Upper lobe of right lung (tissue), 1 donor: Measurements from ENCODE around the gene PLSCR2. TPM values are rescaled to one million over a fixed set of nuclear protein-coding genes. Genes with fewer than 3 reads are reported as not detected.

ENCODE experiments used
- ATAC-seq: fragments of 200-7000 bp; cut with Tn5 transposase; one replicate; pipeline ENCODE4 v1.9.1; 2020; ENCODE audit warnings: mild to moderate bottlenecking, moderate library complexity
- DNase-seq: peaks from one replicate; pipeline ENCODE4 v3.0.0-alpha.2; 2020
- H3K27ac ChIP-seq: fragments of 200-600 bp; one replicate; pipeline ENCODE4 v1.8.0; 2022
- H3K27me3 ChIP-seq: fragments of 200-600 bp; one replicate; pipeline ENCODE4 v1.8.0; 2022; ENCODE audit warnings: mild to moderate bottlenecking
- H3K36me3 ChIP-seq: fragments of 200-600 bp; one replicate; pipeline ENCODE4 v1.8.0; 2022
- H3K4me1 ChIP-seq: fragments of 200-600 bp; one replicate; pipeline ENCODE4 v1.8.0; 2022
- H3K4me3 ChIP-seq: fragments of 200-600 bp; one replicate; pipeline ENCODE4 v1.8.0; 2022; ENCODE audit warnings: mild to moderate bottlenecking
- H3K9me3 ChIP-seq: fragments of 200-600 bp; one replicate; pipeline ENCODE4 v1.8.0; 2022
- intact Hi-C: fragments of 100-400 bp; cut with DNase I; formaldehyde crosslinking; loops from one replicate; pipeline ENCODE4 v1.11.0; 2022
- total RNA-seq: library from RNA; stranded (reverse); fragmentation: NEBNext Ultra II Directional; extraction: Animal tissue kit (Norgen Biotek cat#: 25700); gene quantifications from one replicate; pipeline ENCODE4 v1.2.1, GENCODE V29; 2021
- TF ChIP-seq, protein P1 (sequence below): fragments of 200-600 bp; IDR thresholded peaks from one replicate; pipeline ENCODE4 v1.8.0; 2022; ENCODE audit warnings: antibody characterized with exemption
- donor health status: DM: no; HTN: yes; CAD: no; lungs with severe emphysema.

Gene PLSCR2
- total RNA-seq, 1 donor from 2014 or later = not detected

DNA sequence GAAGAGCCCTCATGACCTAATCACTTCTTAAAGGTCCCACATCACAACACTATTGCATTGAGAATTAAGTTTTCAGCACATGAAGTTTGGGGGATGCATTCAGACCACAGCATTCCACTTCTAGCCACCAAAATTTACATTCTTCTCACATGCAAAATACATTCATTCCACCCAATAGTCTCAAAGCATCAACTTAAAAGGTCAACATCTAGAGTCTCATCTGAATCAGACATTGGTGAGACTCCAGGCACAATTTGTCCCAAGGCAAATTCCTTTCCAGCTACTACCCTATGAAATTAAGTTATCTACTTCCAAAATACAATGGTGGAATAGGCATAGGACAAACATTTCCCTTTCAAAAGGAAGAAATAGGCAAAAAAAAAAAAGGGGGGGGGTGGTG lies 64.9 kb downstream of the PLSCR2 start:
- ATAC-seq = no peak
- H3K27ac ChIP-seq = no peak overlapping the region
- DNase-seq = no peak
- no peaks in the 10 kb centered on the region for H3K27me3 ChIP-seq
- no peak overlapping the region for H3K4me3 ChIP-seq
- TF ChIP-seq, protein P1, sequence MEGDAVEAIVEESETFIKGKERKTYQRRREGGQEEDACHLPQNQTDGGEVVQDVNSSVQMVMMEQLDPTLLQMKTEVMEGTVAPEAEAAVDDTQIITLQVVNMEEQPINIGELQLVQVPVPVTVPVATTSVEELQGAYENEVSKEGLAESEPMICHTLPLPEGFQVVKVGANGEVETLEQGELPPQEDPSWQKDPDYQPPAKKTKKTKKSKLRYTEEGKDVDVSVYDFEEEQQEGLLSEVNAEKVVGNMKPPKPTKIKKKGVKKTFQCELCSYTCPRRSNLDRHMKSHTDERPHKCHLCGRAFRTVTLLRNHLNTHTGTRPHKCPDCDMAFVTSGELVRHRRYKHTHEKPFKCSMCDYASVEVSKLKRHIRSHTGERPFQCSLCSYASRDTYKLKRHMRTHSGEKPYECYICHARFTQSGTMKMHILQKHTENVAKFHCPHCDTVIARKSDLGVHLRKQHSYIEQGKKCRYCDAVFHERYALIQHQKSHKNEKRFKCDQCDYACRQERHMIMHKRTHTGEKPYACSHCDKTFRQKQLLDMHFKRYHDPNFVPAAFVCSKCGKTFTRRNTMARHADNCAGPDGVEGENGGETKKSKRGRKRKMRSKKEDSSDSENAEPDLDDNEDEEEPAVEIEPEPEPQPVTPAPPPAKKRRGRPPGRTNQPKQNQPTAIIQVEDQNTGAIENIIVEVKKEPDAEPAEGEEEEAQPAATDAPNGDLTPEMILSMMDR = no peak
- H3K36me3 ChIP-seq = no peaks in the 10 kb centered on the region
- intact Hi-C loops = no loop called here
- no peaks in the 10 kb centered on the region for H3K4me1 ChIP-seq
- no peaks in the 10 kb centered on the region for H3K9me3 ChIP-seq

DNA sequence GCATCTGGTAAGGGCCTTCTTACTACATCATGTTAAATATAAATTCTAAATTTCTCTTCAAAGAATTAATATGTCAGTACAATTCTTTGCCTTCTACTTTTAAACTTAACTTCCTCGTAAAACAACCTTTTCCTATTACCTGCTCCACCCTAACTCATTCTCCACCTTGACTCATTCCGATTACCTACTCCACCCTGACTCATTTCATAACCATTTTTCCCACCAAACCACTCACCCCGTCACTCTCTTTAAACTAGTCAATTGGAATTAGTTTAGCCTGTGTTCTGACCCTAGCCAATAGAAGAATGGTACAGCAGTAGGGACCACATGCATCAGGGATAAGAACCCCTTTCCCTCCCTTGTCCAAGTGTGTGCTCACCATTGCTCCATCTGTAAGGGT lies 65.6 kb downstream of the PLSCR2 start:
- Histone ChIP-seq H3K4me3 (no peak overlapping the region), H3K4me1 (no peaks in the 10 kb centered on the region), H3K36me3 (no peaks in the 10 kb centered on the region), H3K27me3 (no peaks in the 10 kb centered on the region), H3K27ac (no peak overlapping the region), H3K9me3 (no peaks in the 10 kb centered on the region)
- DNase-seq = no peak
- intact Hi-C loops = no loop called here
- TF ChIP-seq, protein P1 = no peak
- no peak for ATAC-seq

DNA sequence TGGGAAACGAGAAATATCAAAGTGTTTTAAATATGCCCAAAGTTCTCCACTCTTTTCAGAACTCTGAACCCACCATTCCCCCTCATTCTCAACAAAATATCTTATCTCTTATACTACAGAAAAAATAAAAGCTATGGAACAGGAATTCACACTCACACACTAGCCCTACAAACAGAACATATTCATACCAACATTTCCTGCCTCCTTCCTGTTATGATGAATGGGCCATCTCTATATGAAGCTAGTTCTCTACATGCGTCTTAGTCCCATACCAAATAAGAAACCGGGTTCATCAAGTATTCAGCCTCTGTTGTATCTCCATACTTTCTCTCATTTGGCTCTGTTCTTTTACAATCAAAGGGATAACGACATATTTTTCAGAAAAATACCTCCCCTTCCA lies 72.6 kb downstream of the PLSCR2 start:
- Histone ChIP-seq H3K4me1 (no peaks in the 10 kb centered on the region), H3K36me3 (no peaks in the 10 kb centered on the region), H3K4me3 (no peak overlapping the region), H3K27me3 (no peaks in the 10 kb centered on the region), H3K27ac (no peak overlapping the region), H3K9me3 (no peaks in the 10 kb centered on the region)
- TF ChIP-seq, protein P1 = no peak
- no peak for DNase-seq
- ATAC-seq = no peak
- intact Hi-C loops = no loop called here

DNA sequence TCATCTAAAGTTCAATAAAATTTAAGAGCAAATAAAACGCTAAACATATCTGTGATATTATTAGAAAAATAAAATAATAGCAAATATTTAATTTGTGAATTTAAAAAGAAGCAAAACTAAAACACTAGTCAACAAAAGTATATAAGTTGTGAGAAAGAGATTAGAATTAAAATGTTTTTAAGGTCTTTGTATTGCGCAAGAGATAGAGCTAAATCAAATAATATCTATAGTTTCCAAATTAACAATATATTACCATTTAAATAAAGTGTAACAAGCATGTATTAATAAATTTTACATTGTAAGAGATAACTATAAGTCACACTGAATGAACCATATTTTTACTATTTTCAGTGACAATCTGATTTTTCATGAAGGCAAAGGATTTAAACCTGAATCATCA lies 74.2 kb downstream of the PLSCR2 start:
- intact Hi-C loops = no loop called here

DNA sequence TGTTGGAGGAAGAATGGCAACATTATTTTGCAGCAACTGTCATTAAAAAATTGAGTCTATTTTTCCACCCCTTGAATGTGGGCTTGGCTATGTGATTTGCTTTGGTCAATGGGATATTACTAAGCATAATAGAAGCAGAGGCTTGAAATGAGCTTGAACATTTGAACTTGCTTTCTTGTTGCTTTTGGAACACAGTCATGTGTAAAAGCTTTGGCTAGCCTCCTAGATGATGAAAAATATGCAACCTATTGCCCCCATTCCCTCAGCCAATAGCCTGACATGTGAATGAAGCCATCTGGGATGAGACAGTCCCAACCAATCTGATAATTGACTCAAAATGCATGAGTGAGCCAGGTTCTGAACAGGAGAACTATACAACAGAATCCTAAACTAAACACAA lies 78.4 kb downstream of the PLSCR2 start:
- H3K27ac ChIP-seq = no peak overlapping the region
- no peaks in the 10 kb centered on the region for H3K4me1 ChIP-seq
- DNase-seq (no peak), ATAC-seq (peak; percentile 48)
- H3K36me3 ChIP-seq = no peaks in the 10 kb centered on the region
- no peaks in the 10 kb centered on the region for H3K27me3 ChIP-seq
- TF ChIP-seq, protein P1 = no peak
- intact Hi-C loops = no loop called here
- no peaks in the 10 kb centered on the region for H3K9me3 ChIP-seq
- H3K4me3 ChIP-seq = no peak overlapping the region

More for the DNA sequence above, 74.2 kb downstream of the PLSCR2 start:
- TF ChIP-seq, protein P1 = no peak
- Histone ChIP-seq H3K4me3 (no peak overlapping the region), H3K36me3 (no peaks in the 10 kb centered on the region), H3K27me3 (no peaks in the 10 kb centered on the region), H3K4me1 (no peaks in the 10 kb centered on the region), H3K27ac (no peak overlapping the region), H3K9me3 (no peaks in the 10 kb centered on the region)
- ATAC-seq = no peak
- DNase-seq = no peak
